ENCODE data around the gene PTPN6. TPM values are rescaled to one million over a fixed set of nuclear protein-coding genes. Genes with fewer than 3 reads are reported as not detected.

PTPN6 gene
- total and polyA plus RNA-seq, 2 of the 13 experiments (the other 11 are each of a cell fraction or from before 2014, with no cell fraction given) = 10.5 to 10.6 TPM

DNA sequence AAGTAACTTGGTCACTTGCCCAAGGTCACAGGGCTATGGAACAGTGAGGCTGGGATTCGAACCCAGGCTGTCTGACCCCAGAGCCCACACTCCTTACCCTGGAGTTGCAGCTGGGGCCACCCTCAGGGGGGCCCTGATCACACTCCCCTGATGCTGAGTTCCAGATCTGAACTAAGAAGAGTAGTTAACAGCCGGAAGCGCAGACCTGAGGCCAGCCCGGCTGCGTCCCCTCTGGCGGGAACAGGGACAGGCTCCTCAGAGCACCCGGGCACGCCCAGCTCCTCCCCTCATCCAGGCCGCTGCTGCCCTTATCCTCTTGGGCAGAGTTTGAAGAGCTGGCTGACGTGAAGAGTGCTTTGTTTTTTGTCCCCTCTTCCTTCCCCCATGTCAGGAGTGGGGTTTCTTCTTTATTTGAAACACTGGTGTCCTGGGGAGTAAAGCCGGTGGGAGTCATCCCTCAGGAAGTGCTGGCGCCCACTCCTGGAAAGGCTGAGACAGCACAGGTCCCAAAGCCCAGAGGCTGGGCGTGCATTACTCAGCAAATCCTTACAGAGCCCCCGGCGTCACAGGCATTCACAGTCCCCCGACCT, 10.6 kb downstream of the PTPN6 start (continued):
- TF ChIP-seq, protein P1, sequence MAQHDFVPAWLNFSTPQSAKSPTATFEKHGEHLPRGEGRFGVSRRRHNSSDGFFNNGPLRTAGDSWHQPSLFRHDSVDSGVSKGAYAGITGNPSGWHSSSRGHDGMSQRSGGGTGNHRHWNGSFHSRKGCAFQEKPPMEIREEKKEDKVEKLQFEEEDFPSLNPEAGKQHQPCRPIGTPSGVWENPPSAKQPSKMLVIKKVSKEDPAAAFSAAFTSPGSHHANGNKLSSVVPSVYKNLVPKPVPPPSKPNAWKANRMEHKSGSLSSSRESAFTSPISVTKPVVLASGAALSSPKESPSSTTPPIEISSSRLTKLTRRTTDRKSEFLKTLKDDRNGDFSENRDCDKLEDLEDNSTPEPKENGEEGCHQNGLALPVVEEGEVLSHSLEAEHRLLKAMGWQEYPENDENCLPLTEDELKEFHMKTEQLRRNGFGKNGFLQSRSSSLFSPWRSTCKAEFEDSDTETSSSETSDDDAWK (CRISPR knock-in tag; IDR thresholded peaks at IDR 0.05) = no peak
- TF ChIP-seq MAFK (conservative IDR thresholded peaks at IDR 0.05 in 1 of 2, IDR thresholded peaks at IDR 0.05 in 1 of 2; ENCODE audit: low read length in 2 of 2) (peak; percentile 83 to 92), ZNF839 (CRISPR knock-in tag; IDR thresholded peaks at IDR 0.05; ENCODE audit: borderline replicate concordance) (no peak), ZNF230 (CRISPR knock-in tag; IDR thresholded peaks at IDR 0.05) (no peak; the same call in 1 of the 2 replicates), STAG1 (CRISPR knock-in tag; IDR thresholded peaks at IDR 0.05) (peak; percentile 38), ZNF674 (CRISPR knock-in tag; IDR thresholded peaks at IDR 0.05; ENCODE audit: low read depth) (no peak), ZNF766 (CRISPR knock-in tag; IDR thresholded peaks at IDR 0.05; ENCODE audit: borderline replicate concordance) (0 out of 2 replicates have a peak, but pooled peaks have one; percentile 20), ZSCAN21 (CRISPR knock-in tag; IDR thresholded peaks at IDR 0.05; ENCODE audit: borderline replicate concordance) (no peak), FOXK1 (CRISPR knock-in tag; IDR thresholded peaks at IDR 0.05; ENCODE audit: borderline replicate concordance, low read depth) (no peak), NFIC (IDR thresholded peaks at IDR 0.05; ENCODE audit: low read length) (no peak), ZNF264 (CRISPR knock-in tag; IDR thresholded peaks at IDR 0.05) (no peak), ARHGAP35 (CRISPR knock-in tag; IDR thresholded peaks at IDR 0.05; ENCODE audit: borderline replicate concordance) (no peak)
- TF ChIP-seq, protein P2, sequence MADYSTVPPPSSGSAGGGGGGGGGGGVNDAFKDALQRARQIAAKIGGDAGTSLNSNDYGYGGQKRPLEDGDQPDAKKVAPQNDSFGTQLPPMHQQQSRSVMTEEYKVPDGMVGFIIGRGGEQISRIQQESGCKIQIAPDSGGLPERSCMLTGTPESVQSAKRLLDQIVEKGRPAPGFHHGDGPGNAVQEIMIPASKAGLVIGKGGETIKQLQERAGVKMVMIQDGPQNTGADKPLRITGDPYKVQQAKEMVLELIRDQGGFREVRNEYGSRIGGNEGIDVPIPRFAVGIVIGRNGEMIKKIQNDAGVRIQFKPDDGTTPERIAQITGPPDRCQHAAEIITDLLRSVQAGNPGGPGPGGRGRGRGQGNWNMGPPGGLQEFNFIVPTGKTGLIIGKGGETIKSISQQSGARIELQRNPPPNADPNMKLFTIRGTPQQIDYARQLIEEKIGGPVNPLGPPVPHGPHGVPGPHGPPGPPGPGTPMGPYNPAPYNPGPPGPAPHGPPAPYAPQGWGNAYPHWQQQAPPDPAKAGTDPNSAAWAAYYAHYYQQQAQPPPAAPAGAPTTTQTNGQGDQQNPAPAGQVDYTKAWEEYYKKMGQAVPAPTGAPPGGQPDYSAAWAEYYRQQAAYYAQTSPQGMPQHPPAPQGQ (CRISPR knock-in tag; IDR thresholded peaks at IDR 0.05; ENCODE audit: borderline replicate concordance) = no peak
- TF ChIP-seq, protein P3, sequence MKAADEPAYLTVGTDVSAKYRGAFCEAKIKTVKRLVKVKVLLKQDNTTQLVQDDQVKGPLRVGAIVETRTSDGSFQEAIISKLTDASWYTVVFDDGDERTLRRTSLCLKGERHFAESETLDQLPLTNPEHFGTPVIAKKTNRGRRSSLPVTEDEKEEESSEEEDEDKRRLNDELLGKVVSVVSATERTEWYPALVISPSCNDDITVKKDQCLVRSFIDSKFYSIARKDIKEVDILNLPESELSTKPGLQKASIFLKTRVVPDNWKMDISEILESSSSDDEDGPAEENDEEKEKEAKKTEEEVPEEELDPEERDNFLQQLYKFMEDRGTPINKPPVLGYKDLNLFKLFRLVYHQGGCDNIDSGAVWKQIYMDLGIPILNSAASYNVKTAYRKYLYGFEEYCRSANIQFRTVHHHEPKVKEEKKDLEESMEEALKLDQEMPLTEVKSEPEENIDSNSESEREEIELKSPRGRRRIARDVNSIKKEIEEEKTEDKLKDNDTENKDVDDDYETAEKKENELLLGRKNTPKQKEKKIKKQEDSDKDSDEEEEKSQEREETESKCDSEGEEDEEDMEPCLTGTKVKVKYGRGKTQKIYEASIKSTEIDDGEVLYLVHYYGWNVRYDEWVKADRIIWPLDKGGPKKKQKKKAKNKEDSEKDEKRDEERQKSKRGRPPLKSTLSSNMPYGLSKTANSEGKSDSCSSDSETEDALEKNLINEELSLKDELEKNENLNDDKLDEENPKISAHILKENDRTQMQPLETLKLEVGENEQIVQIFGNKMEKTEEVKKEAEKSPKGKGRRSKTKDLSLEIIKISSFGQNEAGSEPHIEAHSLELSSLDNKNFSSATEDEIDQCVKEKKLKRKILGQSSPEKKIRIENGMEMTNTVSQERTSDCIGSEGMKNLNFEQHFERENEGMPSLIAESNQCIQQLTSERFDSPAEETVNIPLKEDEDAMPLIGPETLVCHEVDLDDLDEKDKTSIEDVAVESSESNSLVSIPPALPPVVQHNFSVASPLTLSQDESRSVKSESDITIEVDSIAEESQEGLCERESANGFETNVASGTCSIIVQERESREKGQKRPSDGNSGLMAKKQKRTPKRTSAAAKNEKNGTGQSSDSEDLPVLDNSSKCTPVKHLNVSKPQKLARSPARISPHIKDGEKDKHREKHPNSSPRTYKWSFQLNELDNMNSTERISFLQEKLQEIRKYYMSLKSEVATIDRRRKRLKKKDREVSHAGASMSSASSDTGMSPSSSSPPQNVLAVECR (CRISPR knock-in tag; IDR thresholded peaks at IDR 0.05; ENCODE audit: borderline replicate concordance) = peak; percentile 46; the same call in 1 of the 2 replicates
- TF ChIP-seq, protein P4, sequence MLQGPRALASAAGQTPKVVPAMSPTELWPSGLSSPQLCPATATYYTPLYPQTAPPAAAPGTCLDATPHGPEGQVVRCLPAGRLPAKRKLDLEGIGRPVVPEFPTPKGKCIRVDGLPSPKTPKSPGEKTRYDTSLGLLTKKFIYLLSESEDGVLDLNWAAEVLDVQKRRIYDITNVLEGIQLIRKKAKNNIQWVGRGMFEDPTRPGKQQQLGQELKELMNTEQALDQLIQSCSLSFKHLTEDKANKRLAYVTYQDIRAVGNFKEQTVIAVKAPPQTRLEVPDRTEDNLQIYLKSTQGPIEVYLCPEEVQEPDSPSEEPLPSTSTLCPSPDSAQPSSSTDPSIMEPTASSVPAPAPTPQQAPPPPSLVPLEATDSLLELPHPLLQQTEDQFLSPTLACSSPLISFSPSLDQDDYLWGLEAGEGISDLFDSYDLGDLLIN (CRISPR knock-in tag; IDR thresholded peaks at IDR 0.05; ENCODE audit: borderline replicate concordance) = no peak
- TF ChIP-seq, protein P5, sequence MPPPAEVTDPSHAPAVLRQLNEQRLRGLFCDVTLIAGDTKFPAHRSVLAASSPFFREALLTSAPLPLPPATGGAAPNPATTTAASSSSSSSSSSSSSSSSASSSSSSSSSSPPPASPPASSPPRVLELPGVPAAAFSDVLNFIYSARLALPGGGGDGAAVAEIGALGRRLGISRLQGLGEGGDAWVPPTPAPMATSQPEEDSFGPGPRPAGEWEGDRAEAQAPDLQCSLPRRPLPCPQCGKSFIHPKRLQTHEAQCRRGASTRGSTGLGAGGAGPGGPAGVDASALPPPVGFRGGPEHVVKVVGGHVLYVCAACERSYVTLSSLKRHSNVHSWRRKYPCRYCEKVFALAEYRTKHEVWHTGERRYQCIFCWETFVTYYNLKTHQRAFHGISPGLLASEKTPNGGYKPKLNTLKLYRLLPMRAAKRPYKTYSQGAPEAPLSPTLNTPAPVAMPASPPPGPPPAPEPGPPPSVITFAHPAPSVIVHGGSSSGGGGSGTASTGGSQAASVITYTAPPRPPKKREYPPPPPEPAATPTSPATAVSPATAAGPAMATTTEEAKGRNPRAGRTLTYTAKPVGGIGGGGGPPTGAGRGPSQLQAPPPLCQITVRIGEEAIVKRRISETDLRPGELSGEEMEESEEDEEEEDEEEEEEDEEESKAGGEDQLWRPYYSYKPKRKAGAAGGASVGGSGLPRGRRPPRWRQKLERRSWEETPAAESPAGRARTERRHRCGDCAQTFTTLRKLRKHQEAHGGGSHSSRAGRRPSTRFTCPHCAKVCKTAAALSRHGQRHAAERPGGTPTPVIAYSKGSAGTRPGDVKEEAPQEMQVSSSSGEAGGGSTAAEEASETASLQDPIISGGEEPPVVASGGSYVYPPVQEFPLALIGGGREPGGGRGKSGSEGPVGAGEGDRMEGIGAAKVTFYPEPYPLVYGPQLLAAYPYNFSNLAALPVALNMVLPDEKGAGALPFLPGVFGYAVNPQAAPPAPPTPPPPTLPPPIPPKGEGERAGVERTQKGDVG (CRISPR knock-in tag; IDR thresholded peaks at IDR 0.05; ENCODE audit: borderline replicate concordance) = no peak
